HepG2 (cell line): ENCODE measurements around the gene NEMF.

Experiments
- CTCF ChIP-seq: sonication (generic); formaldehyde crosslinking; IDR thresholded peaks from 2 replicates; pipeline ENCODE4 v1.5.0; 2020; ENCODE audit warnings: mild to moderate bottlenecking, missing genetic modification reagents, moderate library complexity
- EZH2 ChIP-seq: conservative IDR thresholded peaks from 2 replicates; pipeline ENCODE4 v1.6.1; 2012; ENCODE audit warnings: mild to moderate bottlenecking, low read depth, low read length, moderate library complexity
- GLI4 ChIP-seq: sonication (generic); formaldehyde crosslinking; IDR thresholded peaks from 2 replicates; pipeline ENCODE4 v1.5.1; 2020; ENCODE audit warnings: missing genetic modification reagents, mild to moderate bottlenecking, moderate library complexity, borderline replicate concordance
- GTF2F1 ChIP-seq: fragments of 150-350 bp; IDR thresholded peaks from 2 replicates; pipeline ENCODE4 v1.6.1; 2014; ENCODE audit warnings: low read length
- MAFK ChIP-seq, 2 experiments: IDR thresholded peaks in 1 of 2; conservative IDR thresholded peaks in 1 of 2; 2 replicates each; pipeline ENCODE4 v1.6.1; 2011; ENCODE audit warnings: improper control_type of control experiment in 2 of 2, low read length in 2 of 2
- NBN ChIP-seq: fragments of 450-650 bp; conservative IDR thresholded peaks from 2 replicates; pipeline ENCODE4 v1.6.1; 2017
- NFAT5 ChIP-seq: sonication (generic); formaldehyde crosslinking; IDR thresholded peaks from 2 replicates; pipeline ENCODE4 v1.4.0; 2020; ENCODE audit warnings: missing genetic modification reagents
- POGK ChIP-seq: sonication (generic); formaldehyde crosslinking; conservative IDR thresholded peaks from 2 replicates; pipeline ENCODE4 v1.8.0; 2022; ENCODE audit warnings: mild to moderate bottlenecking, moderate library complexity, missing genetic modification reagents
- POLR2A ChIP-seq, 2 experiments: IDR thresholded peaks; 2 replicates each; pipeline ENCODE4 v1.6.1; 2011; ENCODE audit warnings: low read depth in 2 of 2, low read length in 2 of 2, mild to moderate bottlenecking in 1 of 2, moderate library complexity in 1 of 2; ENCODE audit not compliant: insufficient read depth in 1 of 2
- RBM39 ChIP-seq: fragments of 200-400 bp; formaldehyde crosslinking; IDR thresholded peaks from one replicate; pipeline ENCODE4 v1.6.1; 2018; ENCODE audit warnings: antibody characterized with exemption, mild to moderate bottlenecking, low read depth, low read length; ENCODE audit not compliant: poor library complexity, severe bottlenecking
- TF ChIP-seq, protein P1 (sequence below), 2 experiments: sonication (generic) in 1 of 2; formaldehyde crosslinking in 1 of 2; IDR thresholded peaks; 2 replicates each; pipeline versions ENCODE4 v1.5.1 to v1.6.1; 2011 to 2020; ENCODE audit warnings: borderline replicate concordance in 1 of 2, low read depth in 1 of 2, low read length in 1 of 2, mild to moderate bottlenecking in 1 of 2, missing genetic modification reagents in 1 of 2, moderate library complexity in 1 of 2
- TF ChIP-seq, protein P2 (sequence below): sonication (generic); formaldehyde crosslinking; IDR thresholded peaks from 2 replicates; pipeline ENCODE4 v1.8.0; 2023; ENCODE audit warnings: mild to moderate bottlenecking, missing genetic modification reagents
- TF ChIP-seq, protein P3 (sequence below): fragments of 450-650 bp; IDR thresholded peaks from 2 replicates; pipeline ENCODE4 v1.6.1; 2016

DNA sequence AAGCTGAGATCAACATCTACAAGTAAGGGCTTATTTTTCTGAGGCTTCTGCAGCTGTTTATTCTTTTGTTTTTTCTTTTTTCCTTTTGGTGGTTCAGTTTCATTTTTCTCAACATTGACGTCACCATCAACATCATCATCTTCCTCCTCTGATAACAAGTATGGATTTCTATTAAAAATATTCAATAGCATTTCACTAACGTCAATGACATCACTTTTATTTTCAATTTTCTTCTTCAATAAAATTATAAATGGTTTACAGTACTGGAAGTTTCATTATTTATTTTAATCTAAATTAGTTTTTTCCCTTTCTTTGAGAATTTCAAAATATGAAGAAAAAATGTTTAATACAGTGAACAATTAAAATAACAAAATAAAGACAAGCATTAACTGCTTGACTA, 23.9 kb downstream of the NEMF start:
- TF ChIP-seq GLI4 = no peak
- TF ChIP-seq MAFK (conservative IDR thresholded peaks at IDR 0.05 in 1 of 2, IDR thresholded peaks at IDR 0.05 in 1 of 2; ENCODE audit: low read length in 2 of 2) = no peak
- no peak for TF ChIP-seq NFAT5
- no peak for TF ChIP-seq CTCF (CRISPR knock-in tag)
- no peak for TF ChIP-seq POLR2A (IDR thresholded peaks at IDR 0.05; ENCODE audit: insufficient read depth in 1 of 2, low read depth in 2 of 2, low read length in 2 of 2)
- no peak for TF ChIP-seq RBM39
- TF ChIP-seq, protein P1, sequence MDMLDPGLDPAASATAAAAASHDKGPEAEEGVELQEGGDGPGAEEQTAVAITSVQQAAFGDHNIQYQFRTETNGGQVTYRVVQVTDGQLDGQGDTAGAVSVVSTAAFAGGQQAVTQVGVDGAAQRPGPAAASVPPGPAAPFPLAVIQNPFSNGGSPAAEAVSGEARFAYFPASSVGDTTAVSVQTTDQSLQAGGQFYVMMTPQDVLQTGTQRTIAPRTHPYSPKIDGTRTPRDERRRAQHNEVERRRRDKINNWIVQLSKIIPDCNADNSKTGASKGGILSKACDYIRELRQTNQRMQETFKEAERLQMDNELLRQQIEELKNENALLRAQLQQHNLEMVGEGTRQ (IDR thresholded peaks at IDR 0.05; ENCODE audit: low read depth, low read length) = no peak
- TF ChIP-seq, protein P1 (CRISPR knock-in tag; IDR thresholded peaks at IDR 0.05; ENCODE audit: borderline replicate concordance) = no peak
- TF ChIP-seq, protein P2, sequence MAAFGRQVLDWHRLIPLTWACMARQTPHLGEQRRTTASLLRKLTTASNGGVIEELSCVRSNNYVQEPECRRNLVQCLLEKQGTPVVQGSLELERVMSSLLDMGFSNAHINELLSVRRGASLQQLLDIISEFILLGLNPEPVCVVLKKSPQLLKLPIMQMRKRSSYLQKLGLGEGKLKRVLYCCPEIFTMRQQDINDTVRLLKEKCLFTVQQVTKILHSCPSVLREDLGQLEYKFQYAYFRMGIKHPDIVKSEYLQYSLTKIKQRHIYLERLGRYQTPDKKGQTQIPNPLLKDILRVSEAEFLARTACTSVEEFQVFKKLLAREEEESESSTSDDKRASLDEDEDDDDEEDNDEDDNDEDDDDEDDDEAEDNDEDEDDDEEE (CRISPR knock-in tag) = no peak
- TF ChIP-seq POGK (CRISPR knock-in tag) = no peak
- no peak for TF ChIP-seq EZH2
- TF ChIP-seq, protein P3, sequence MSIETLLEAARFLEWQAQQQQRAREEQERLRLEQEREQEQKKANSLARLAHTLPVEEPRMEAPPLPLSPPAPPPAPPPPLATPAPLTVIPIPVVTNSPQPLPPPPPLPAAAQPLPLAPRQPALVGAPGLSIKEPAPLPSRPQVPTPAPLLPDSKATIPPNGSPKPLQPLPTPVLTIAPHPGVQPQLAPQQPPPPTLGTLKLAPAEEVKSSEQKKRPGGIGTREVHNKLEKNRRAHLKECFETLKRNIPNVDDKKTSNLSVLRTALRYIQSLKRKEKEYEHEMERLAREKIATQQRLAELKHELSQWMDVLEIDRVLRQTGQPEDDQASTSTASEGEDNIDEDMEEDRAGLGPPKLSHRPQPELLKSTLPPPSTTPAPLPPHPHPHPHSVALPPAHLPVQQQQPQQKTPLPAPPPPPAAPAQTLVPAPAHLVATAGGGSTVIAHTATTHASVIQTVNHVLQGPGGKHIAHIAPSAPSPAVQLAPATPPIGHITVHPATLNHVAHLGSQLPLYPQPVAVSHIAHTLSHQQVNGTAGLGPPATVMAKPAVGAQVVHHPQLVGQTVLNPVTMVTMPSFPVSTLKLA = no peak
- TF ChIP-seq GTF2F1 = no peak
- no peak for TF ChIP-seq NBN
